ENCODE results near the gene DRAM1.
"Not testable (repeated sequence)": the region's sequence is repeated elsewhere in the genome, so short reads cannot be mapped to it uniquely, and the experiment has no call there.

DRAM1 gene

DNA sequence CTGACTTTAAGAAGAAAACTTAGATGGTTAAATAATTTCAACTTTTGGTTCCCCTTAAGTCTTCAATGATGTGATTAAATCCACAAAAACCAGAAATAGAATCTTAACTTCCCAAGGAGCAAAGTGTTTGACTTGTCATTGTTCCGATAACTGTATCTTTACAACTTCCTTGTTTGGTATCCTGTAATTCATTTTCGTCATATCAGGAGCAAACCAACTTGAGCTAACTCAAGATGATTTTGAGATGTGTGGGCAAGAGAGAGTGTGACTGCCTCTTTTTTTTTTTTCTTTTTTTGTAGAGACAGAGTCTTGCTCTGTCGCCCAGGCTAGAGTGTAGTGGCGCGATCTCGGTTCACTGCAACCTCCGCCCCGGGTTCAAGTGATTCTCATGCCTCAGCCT lies 25.3 kb downstream of the DRAM1 start:
- DNase-seq (ENCODE audit: low read depth) = no peak
- H3K4me3 ChIP-seq (ENCODE audit: low read depth, low read length) = no peak overlapping the region
- TF ChIP-seq, protein P1, sequence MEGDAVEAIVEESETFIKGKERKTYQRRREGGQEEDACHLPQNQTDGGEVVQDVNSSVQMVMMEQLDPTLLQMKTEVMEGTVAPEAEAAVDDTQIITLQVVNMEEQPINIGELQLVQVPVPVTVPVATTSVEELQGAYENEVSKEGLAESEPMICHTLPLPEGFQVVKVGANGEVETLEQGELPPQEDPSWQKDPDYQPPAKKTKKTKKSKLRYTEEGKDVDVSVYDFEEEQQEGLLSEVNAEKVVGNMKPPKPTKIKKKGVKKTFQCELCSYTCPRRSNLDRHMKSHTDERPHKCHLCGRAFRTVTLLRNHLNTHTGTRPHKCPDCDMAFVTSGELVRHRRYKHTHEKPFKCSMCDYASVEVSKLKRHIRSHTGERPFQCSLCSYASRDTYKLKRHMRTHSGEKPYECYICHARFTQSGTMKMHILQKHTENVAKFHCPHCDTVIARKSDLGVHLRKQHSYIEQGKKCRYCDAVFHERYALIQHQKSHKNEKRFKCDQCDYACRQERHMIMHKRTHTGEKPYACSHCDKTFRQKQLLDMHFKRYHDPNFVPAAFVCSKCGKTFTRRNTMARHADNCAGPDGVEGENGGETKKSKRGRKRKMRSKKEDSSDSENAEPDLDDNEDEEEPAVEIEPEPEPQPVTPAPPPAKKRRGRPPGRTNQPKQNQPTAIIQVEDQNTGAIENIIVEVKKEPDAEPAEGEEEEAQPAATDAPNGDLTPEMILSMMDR (IDR thresholded peaks at IDR 0.05; ENCODE audit: insufficient read depth, low read depth, low read length, missing control alignments) = no peak

DNA sequence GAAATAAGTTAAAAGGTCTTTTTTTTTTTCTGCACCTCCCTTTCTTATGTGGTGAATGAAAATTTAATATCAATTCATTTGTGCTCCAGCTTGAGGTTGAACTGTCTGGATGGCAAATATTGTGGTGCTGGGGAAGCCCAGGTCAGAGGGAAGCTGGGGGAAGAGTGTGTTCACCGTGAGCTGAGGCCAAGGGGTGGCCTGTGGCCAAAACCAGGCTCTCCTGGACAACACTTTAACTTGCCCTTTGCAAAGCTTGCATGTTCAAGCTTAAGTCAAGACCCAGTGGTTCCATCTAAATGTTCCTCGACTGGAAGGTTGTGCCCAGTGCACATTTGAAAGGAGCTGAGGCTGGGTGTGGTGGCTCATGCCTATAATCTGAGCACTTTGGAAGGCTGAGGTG lies 28.8 kb downstream of the DRAM1 start:
- DNase-seq (ENCODE audit: low read depth) = no peak
- TF ChIP-seq, protein P1 (IDR thresholded peaks at IDR 0.05; ENCODE audit: insufficient read depth, low read depth, low read length, missing control alignments) = no peak
- H3K4me3 ChIP-seq (ENCODE audit: low read depth, low read length) = no peak overlapping the region

DNA sequence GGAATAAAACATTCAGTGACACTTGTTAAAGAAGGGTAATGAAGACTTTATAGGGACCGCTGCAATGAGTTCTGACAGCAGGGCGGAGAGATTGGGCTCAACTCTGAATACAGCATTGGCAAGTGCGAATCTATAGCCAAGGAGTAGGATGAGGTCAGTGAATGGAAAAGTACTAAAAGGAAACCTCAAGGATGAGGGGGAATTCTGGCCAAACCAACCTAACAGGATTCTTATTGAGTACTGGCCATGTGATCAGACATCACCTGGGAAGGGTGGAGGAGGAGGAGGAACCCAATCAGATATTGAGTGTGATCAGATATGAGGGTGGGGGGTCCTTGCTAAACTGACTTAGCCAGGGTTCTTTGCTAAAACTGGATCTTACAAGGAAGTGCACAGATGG lies 31.0 kb downstream of the DRAM1 start:
- no peak for DNase-seq (ENCODE audit: low read depth)
- H3K4me3 ChIP-seq (ENCODE audit: low read depth, low read length) = no peak overlapping the region
- TF ChIP-seq, protein P1 (IDR thresholded peaks at IDR 0.05; ENCODE audit: insufficient read depth, low read depth, low read length, missing control alignments) = no peak

DNA sequence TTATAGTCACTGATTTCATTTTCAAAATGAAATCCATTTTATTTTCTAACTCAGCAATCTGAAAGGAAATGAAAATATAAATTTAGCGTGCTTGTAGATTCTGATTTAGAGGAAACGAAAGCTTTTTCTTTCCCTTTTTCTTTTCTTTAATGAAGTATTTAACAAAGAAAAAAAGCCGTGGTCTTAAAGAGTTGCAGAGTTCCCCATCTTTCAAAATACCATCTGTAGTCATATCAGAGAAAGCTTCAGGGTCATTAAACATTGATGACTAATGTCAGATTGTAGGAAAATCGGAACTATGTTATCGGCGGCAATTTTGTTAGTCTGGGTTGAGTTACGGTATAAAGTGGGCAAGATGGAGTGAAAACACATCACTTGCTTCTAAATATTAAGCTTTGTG lies 32.3 kb downstream of the DRAM1 start:
- peak overlapping the region; percentile 60 for H3K4me3 ChIP-seq (ENCODE audit: low read depth, low read length)
- peak; percentile 41 for DNase-seq (ENCODE audit: low read depth)

DNA sequence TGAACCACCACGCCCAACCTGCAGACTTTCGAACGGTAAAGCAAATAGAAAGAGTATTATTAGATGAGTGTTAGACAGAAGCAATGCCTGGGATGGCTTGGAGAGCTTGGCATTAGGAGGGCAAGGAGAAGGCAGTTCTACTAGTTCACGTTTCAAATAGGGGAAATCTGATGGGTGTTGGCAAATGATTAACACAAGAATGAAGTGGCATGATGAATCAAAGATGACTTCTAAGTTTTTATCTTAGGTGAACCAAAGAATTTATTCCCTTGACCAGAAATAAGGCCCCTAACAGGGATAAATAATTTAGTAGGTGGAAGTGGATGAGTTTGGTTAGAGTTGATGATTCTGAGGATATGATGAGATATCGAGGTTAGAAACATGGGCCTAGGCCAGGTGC lies 38.5 kb downstream of the DRAM1 start:
- TF ChIP-seq, protein P1 (IDR thresholded peaks at IDR 0.05; ENCODE audit: insufficient read depth, low read depth, low read length, missing control alignments) = no peak
- DNase-seq (ENCODE audit: low read depth) = no peak
- no peak overlapping the region for H3K4me3 ChIP-seq (ENCODE audit: low read depth, low read length)

More for the DNA sequence above, 32.3 kb downstream of the DRAM1 start:
- TF ChIP-seq, protein P1 (IDR thresholded peaks at IDR 0.05; ENCODE audit: insufficient read depth, low read depth, low read length, missing control alignments) = no peak

DNA sequence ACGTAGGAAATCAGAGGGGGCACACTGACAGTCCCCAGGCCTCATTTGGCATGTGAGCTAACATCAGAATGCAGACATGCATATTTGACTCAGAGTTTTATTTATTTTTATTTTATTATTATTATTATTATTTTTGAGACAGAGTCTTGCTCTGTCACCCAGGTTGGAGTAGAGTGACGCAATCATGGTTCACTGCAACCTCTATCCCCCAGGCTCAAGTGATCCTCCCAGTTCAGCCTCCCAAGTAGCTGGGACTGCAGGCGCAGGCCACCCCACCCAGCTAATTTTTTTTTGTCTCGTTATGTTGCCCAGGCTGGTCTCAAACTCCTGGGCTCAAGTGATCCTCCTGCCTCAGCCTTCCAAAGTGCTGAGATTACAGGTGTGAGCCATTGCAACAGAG lies 41.4 kb downstream of the DRAM1 start:
- DNase-seq (ENCODE audit: low read depth); H3K4me3 ChIP-seq (ENCODE audit: low read depth, low read length): not testable (repeated sequence)

DNA sequence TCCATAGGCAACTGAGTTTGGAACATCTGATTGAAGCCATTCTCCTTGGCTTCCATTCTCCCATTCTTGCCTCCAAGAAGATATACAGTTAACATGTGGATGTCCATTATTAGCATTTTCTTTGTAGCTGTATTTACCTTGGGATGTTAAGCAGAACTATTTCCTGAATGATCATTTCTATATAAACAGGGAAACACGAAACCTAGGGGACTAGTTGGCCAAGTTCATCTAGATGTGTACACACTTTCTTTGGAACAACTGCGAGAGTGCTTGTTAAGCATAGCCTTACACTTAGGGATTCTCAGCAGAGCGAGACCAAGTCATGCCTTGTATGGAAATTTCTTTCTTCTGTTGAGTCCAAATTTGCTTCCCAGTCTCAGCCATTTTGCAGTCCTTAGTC lies 42.1 kb downstream of the DRAM1 start:
- H3K4me3 ChIP-seq (ENCODE audit: low read depth, low read length) = no peak overlapping the region
- DNase-seq (ENCODE audit: low read depth) = no peak
- TF ChIP-seq, protein P1 (IDR thresholded peaks at IDR 0.05; ENCODE audit: insufficient read depth, low read depth, low read length, missing control alignments) = no peak
